ENCODE measurements around the gene DCC.

The DCC gene

GRCh38 chr18:52829876-52830405 is 489.9 kb downstream of the DCC start:
- DNase-seq, result no peak

GRCh38 chr18:52844323-52844722 is 504.3 kb downstream of the DCC start:
- DNase-seq, result no peak

DNA sequence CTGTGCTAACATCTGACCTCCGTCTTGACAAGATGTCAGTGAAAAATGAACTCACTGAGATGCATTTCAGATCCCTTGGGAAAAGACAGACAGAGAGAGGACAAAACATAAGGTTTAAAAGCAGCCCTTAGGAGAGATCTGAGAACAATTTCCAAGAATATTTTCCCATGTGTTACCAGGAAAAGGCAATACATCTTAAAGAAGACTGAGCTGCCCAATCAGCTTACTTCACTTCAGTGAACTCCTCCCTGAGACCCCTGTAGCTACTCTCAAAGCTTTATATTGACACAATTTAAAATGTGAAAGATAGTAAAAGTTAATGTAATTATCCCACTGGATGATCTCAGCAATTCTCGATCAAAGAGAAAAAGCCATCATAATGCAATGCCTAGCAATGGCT is 505.0 kb downstream of the DCC start:
- DNase-seq, result no peak

DNA sequence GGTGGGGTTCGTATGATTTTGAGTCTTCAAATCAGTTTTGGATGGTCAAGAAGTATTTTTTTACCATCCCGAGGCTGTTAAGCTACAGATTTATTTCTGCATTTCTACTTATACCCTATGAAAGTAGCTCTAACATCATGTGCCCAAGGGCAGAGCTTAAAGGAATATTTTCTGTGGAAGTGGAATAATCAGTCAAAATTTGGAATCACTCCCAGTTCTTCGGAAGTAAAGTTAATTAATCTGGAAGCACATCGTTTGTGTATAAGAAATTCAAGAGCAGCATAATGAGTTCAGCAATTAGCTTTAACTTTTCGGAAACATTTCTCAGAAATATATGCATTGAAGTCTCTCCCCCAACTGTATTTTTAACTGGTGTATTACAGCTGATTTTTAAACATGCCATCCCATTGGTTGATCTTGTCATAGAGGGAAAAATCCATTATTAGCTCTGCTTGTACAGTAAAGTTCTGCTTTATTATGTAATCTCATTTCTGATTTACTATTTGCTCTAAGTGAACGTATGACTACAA is 510.1 kb downstream of the DCC start:
- no peak for DNase-seq

GRCh38 chr18:52861558-52861957 is 521.6 kb downstream of the DCC start:
- DNase-seq, result no peak

- no peak for DNase-seq
Measured at GRCh38 chr18:52869349-52869923, 529.4 kb downstream of the DCC start.

DNA sequence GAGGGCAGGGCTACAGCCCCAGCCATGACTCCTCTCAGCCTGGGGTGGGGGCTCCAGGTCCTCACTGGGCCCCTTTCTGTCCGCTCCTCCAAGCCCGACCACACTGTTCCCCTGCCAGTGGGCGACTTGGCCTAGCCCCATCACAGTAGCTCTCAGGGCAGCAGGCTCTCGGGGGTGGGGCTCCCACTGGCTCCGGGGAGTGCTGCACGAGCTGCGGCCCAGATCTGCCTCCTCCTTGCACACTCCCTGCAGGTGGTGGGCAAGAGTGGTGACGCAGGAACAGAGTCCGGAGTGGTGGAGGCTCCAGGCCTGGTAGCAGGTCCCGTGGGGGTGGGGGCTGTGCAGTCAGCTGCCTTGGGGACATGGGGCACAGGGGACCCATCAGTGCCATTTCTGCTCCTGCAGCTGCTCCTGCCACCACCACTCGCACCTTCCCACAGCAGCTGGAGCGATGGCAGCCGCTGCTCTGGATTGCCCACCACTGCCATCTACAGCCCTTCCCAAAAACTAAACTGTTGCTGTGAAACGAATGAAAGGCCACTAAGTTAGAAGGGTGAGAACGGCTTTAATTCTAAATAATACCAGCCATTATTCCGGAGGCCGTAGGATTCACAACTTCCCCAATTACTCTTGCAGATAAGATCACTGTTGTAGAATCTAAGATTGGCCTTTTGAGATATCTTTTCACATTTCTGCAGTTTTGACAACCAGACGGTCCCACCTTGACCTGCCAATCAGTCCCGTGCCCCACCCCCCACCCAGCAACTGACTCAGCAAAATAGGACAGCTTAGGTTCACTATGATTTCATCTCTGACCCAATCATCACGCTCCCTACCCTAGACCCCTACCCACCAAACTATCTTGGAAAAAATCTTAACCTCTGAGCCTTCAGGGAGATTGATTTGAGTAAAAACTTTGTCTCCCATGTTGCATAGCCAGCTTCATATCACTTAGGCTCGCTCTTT is 530.2 kb downstream of the DCC start:
- no peak for DNase-seq

DNA sequence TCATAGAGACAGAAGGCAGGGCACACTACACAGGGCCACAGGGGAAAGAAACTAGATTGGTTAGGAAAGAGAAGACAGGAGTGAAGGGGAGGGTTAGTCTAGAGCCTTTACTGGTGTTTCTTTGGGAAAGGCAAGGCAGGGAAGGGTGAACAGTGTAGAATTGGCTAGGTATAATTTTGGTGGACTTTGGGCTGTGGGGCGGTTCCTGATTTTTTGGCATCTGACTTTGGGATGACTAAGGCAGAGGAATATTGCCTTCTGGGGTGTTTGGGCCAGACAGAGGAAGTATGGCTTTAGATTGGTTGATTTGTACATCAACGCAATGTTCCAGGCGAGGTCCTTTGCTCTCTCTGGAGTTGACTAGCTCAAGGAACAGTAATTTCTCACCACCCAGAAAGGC is 534.8 kb downstream of the DCC start:
- DNase-seq, result no peak

DNA sequence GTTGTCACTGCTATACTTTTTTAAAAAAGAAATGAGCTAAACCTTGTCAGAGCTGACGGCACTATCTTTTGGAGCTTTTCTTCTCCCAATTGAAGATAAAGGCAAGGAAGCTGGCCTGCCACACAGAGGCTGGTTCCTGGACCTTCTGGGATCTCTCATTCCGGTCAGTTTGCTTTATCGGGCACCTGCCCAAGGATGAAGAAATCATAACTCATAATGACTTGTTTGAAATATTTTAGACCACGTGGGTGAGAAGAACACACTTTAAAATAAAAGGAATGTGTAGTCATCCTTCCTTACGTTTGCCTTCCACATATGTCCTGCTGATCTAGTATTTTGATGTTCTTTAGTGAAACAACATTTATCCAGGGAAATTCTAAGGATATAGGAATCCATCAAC is 535.7 kb downstream of the DCC start:
- DNase-seq, result no peak

- DNase-seq, result no peak
Measured at GRCh38 chr18:52888014-52888413, 548.0 kb downstream of the DCC start.

GRCh38 chr18:52894801-52895200 is 554.8 kb downstream of the DCC start:
- no peak for DNase-seq

- no peak for DNase-seq
Measured at GRCh38 chr18:52897611-52898484, 557.9 kb downstream of the DCC start.

- DNase-seq, result no peak
Measured at GRCh38 chr18:52898485-52899058, 558.6 kb downstream of the DCC start.

GRCh38 chr18:52902188-52902587 is 562.2 kb downstream of the DCC start:
- DNase-seq, result no peak

DNA sequence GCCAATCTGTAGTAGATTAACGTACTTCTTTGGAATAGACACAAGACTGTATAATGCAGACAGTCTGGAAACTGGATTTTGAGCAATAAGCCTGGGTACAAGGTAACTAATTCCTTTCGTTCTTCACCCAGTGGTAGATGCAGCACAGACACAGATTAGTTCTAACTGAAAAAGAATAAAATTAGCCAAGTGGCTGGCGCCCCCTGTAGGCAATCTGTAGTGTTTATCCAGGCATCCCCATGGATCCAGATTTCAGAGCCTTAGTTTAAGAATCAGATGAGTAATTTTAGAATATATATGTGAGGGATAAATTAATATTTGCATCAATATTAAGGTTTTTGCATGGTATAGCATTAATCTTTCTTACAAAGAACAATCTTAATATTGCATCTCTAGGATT is 563.9 kb downstream of the DCC start:
- peak; percentile 25 for DNase-seq

DNA sequence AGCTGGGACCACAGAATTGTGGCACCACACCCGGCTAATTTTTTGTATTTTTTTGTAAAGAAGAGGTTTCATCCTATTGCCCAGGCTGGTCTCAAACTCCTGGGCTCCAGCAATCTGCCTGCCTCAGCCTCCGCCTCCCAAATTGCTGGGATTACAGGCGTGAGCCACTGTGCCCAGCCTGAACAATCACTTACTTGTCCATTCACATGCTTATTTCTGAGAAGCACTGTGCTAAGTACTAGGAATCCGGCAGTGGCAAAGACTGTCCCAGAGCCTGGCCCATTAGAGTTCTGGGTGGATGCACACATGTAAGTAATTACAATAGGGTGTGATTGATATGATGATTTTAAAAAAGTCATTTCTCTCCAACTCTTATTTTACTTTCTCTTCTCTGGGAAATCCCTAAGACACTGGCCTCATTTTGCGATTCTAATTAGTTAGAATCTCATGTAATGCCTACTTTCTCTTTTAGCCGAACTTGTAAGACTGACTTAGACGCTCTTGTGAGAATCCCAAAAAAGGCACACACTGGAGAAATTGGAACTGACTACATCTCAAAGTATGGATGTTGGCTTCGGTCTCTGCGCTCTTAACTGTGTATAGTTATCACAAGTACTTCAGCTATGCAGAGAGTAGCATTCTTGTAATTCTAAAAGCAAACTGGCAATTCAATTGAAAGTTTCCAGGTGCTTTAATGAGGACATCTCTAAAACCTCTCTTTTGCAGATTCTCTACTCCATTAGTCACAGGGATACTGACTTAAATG is 567.7 kb downstream of the DCC start:
- no peak for DNase-seq

- DNase-seq, result no peak
Measured at GRCh38 chr18:52914148-52914547, 574.2 kb downstream of the DCC start.

- no peak for DNase-seq
Measured at GRCh38 chr18:52920665-52921064, 580.7 kb downstream of the DCC start.

- DNase-seq, result no peak
Measured at GRCh38 chr18:52933356-52933755, 593.4 kb downstream of the DCC start.

GRCh38 chr18:52936931-52937330 is 596.9 kb downstream of the DCC start:
- no peak for DNase-seq

DNA sequence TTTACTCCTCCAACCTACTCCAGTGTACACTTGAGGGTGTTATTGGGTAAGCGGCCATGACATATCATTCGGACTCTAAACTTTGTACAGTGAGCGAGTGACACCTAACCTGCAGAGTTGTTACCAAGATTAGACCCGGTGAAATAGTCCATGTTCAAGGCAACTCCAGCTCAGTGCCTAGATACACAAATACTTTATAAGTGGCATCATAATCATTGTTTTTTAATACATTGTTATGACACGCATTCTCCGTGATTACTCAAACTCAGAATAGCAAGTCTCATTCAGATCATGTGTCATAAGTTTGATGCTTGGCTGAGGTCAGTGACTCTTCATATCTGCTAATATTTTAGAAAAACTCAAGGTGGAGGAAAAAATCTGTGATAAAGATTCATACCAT is 597.8 kb downstream of the DCC start:
- no peak for DNase-seq

DNA sequence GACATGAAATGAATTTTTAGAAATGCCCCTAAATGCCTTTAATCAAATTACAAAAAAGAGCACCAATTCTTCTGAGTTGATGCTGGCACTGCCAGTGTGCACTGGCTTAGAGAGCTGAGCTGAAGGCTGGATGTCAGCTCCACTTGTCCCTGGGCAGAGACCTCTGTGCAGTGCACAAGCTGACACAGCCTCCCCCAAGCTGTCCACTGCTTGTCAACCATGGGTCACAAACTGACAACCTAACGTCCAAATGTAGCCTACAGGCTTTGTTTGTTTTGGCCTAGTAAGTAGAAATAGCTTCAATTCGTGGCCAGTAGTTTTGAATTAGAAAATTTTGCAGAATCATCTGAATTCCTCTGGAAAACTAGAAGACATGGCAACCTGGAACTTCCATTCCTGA is 605.6 kb downstream of the DCC start:
- no peak for DNase-seq
